C4-2B (cell line): ENCODE results near the gene SCYGR4.

ENCODE experiments used
- H3K27ac ChIP-seq: fragments of 450-650 bp; 2 replicates; pipeline ENCODE4 v1.5.1; 2017
- CTCF ChIP-seq: fragments of 450-650 bp; conservative IDR thresholded peaks from 2 replicates; pipeline ENCODE4 v1.5.1; 2017; ENCODE audit warnings: mild to moderate bottlenecking
- ZFX ChIP-seq: fragments of 450-650 bp; IDR thresholded peaks from 2 replicates; pipeline ENCODE4 v1.6.1; 2017

SCYGR4 gene

GRCh38 chr2:227629435-227629834 is 12.1 kb downstream of the SCYGR4 start:
- TF ChIP-seq ZFX: no peak
- TF ChIP-seq CTCF: no peak
- H3K27ac ChIP-seq: no peak overlapping the region

- TF ChIP-seq ZFX (no peak), CTCF (no peak)
- H3K27ac ChIP-seq: no peak overlapping the region
Measured at GRCh38 chr2:227630322-227630721, 13.0 kb downstream of the SCYGR4 start.

GRCh38 chr2:227632827-227633226 is 15.5 kb downstream of the SCYGR4 start:
- TF ChIP-seq ZFX (no peak), CTCF (no peak)
- H3K27ac ChIP-seq: no peak overlapping the region

- TF ChIP-seq ZFX (no peak), CTCF (no peak)
- no peak overlapping the region for H3K27ac ChIP-seq
Measured at GRCh38 chr2:227634201-227634600, 16.9 kb downstream of the SCYGR4 start.

- TF ChIP-seq CTCF (no peak), ZFX (no peak)
- no peak overlapping the region for H3K27ac ChIP-seq
Measured at GRCh38 chr2:227642656-227643055, 25.4 kb downstream of the SCYGR4 start.

- TF ChIP-seq ZFX (no peak), CTCF (no peak)
- no peak overlapping the region for H3K27ac ChIP-seq
Measured at GRCh38 chr2:227643990-227644551, 26.8 kb downstream of the SCYGR4 start.

GRCh38 chr2:227653419-227653818 is 36.1 kb downstream of the SCYGR4 start:
- TF ChIP-seq CTCF (no peak), ZFX (no peak)
- no peak overlapping the region for H3K27ac ChIP-seq
